ENCODE results near the gene CTH.

DNA sequence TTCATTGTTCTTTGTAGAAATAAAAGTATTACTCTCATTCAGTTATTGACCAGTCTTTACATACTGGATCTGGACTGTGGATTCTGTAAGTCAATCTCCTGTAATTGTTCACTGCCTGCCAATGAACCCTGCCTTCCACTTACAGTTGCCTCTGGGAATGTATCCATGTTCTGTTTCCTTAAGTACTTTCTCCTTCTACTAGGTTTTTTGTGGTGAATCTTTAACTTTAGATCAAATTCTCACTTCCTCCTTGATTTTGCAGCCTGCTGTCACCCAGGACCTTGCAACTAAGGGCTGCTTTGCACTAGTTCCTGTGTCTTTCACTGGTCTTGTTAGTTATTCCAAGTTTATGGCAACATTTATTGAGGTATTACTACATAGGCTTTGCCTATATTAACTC, 28.4 kb upstream of the CTH start:
- TF ChIP-seq ZNF331 (CRISPR knock-in tag; IDR thresholded peaks at IDR 0.05; ENCODE audit: low read depth) (no peak), CTCF (conservative IDR thresholded peaks at IDR 0.05; ENCODE audit: low read depth in 2 of 2) (no peak), EZH2 (IDR thresholded peaks at IDR 0.05; ENCODE audit: low read depth, unreplicated experiment) (no peak), POLR2AphosphoS5 (IDR thresholded peaks at IDR 0.05; ENCODE audit: low read depth) (no peak), JUNB (IDR thresholded peaks at IDR 0.05; ENCODE audit: unreplicated experiment) (no peak), CREB1 (CRISPR knock-in tag; IDR thresholded peaks at IDR 0.05; ENCODE audit: low read depth) (no peak), EZH2phosphoT487 (IDR thresholded peaks at IDR 0.05; ENCODE audit: unreplicated experiment) (no peak), STAT1 (IDR thresholded peaks at IDR 0.05; ENCODE audit: unreplicated experiment) (no peak), NANOG (IDR thresholded peaks at IDR 0.05; ENCODE audit: borderline replicate concordance) (no peak), ZNF114 (CRISPR knock-in tag; IDR thresholded peaks at IDR 0.05) (no peak)
- TF ChIP-seq, protein P1, sequence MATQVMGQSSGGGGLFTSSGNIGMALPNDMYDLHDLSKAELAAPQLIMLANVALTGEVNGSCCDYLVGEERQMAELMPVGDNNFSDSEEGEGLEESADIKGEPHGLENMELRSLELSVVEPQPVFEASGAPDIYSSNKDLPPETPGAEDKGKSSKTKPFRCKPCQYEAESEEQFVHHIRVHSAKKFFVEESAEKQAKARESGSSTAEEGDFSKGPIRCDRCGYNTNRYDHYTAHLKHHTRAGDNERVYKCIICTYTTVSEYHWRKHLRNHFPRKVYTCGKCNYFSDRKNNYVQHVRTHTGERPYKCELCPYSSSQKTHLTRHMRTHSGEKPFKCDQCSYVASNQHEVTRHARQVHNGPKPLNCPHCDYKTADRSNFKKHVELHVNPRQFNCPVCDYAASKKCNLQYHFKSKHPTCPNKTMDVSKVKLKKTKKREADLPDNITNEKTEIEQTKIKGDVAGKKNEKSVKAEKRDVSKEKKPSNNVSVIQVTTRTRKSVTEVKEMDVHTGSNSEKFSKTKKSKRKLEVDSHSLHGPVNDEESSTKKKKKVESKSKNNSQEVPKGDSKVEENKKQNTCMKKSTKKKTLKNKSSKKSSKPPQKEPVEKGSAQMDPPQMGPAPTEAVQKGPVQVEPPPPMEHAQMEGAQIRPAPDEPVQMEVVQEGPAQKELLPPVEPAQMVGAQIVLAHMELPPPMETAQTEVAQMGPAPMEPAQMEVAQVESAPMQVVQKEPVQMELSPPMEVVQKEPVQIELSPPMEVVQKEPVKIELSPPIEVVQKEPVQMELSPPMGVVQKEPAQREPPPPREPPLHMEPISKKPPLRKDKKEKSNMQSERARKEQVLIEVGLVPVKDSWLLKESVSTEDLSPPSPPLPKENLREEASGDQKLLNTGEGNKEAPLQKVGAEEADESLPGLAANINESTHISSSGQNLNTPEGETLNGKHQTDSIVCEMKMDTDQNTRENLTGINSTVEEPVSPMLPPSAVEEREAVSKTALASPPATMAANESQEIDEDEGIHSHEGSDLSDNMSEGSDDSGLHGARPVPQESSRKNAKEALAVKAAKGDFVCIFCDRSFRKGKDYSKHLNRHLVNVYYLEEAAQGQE (IDR thresholded peaks at IDR 0.05; ENCODE audit: unreplicated experiment) = no peak
- TF ChIP-seq, protein P2, sequence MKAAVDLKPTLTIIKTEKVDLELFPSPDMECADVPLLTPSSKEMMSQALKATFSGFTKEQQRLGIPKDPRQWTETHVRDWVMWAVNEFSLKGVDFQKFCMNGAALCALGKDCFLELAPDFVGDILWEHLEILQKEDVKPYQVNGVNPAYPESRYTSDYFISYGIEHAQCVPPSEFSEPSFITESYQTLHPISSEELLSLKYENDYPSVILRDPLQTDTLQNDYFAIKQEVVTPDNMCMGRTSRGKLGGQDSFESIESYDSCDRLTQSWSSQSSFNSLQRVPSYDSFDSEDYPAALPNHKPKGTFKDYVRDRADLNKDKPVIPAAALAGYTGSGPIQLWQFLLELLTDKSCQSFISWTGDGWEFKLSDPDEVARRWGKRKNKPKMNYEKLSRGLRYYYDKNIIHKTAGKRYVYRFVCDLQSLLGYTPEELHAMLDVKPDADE (IDR thresholded peaks at IDR 0.05) = no peak
- TF ChIP-seq, protein P3, sequence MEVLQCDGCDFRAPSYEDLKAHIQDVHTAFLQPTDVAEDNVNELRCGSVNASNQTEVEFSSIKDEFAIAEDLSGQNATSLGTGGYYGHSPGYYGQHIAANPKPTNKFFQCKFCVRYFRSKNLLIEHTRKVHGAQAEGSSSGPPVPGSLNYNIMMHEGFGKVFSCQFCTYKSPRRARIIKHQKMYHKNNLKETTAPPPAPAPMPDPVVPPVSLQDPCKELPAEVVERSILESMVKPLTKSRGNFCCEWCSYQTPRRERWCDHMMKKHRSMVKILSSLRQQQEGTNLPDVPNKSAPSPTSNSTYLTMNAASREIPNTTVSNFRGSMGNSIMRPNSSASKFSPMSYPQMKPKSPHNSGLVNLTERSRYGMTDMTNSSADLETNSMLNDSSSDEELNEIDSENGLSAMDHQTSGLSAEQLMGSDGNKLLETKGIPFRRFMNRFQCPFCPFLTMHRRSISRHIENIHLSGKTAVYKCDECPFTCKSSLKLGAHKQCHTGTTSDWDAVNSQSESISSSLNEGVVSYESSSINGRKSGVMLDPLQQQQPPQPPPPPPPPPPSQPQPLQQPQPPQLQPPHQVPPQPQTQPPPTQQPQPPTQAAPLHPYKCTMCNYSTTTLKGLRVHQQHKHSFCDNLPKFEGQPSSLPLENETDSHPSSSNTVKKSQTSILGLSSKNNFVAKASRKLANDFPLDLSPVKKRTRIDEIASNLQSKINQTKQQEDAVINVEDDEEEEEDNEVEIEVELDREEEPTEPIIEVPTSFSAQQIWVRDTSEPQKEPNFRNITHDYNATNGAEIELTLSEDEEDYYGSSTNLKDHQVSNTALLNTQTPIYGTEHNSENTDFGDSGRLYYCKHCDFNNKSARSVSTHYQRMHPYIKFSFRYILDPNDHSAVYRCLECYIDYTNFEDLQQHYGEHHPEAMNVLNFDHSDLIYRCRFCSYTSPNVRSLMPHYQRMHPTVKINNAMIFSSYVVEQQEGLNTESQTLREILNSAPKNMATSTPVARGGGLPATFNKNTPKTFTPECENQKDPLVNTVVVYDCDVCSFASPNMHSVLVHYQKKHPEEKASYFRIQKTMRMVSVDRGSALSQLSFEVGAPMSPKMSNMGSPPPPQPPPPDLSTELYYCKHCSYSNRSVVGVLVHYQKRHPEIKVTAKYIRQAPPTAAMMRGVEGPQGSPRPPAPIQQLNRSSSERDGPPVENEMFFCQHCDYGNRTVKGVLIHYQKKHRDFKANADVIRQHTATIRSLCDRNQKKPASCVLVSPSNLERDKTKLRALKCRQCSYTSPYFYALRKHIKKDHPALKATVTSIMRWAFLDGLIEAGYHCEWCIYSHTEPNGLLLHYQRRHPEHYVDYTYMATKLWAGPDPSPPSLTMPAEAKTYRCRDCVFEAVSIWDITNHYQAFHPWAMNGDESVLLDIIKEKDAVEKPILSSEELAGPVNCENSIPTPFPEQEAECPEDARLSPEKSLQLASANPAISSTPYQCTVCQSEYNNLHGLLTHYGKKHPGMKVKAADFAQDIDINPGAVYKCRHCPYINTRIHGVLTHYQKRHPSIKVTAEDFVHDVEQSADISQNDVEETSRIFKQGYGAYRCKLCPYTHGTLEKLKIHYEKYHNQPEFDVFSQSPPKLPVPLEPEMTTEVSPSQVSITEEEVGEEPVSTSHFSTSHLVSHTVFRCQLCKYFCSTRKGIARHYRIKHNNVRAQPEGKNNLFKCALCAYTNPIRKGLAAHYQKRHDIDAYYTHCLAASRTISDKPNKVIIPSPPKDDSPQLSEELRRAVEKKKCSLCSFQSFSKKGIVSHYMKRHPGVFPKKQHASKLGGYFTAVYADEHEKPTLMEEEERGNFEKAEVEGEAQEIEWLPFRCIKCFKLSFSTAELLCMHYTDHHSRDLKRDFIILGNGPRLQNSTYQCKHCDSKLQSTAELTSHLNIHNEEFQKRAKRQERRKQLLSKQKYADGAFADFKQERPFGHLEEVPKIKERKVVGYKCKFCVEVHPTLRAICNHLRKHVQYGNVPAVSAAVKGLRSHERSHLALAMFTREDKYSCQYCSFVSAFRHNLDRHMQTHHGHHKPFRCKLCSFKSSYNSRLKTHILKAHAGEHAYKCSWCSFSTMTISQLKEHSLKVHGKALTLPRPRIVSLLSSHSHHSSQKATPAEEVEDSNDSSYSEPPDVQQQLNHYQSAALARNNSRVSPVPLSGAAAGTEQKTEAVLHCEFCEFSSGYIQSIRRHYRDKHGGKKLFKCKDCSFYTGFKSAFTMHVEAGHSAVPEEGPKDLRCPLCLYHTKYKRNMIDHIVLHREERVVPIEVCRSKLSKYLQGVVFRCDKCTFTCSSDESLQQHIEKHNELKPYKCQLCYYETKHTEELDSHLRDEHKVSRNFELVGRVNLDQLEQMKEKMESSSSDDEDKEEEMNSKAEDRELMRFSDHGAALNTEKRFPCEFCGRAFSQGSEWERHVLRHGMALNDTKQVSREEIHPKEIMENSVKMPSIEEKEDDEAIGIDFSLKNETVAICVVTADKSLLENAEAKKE (CRISPR knock-in tag; IDR thresholded peaks at IDR 0.05) = no peak

Measured in GM23338 (cell line).